ENCODE measurements around the gene TEX2.

The TEX2 gene

DNA sequence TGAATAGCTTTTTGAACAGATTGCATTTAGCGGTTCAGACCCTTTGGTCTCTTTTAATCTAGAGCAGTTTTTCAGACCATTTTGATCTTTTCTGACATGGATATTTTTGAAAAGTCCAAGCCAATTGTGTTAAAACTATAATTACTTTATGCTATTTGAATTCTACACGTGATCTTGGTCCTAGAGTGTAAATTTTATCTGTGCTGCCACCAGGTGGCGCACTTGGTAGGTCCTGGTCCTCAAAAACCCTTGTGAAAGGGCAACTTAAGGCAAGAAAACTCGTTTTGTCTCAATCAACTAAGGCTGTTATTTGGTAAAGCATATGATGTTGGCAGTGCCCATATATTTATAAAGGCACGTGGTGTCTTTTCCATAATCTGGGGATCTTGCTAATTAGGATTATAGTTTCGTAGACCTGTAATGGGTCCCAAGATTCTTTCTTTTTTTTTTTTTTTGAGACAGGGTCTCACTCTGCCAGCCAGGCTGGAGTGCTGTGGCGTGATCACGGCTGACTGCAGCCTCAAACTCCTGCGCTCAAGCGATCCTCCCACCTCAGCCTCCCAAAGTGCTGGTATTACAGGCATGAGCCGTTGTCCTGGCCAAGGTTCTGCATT, 43.9 kb upstream of the TEX2 start:
- TF ChIP-seq EZH2phosphoT487 (conservative IDR thresholded peaks at IDR 0.05; ENCODE audit: low read length) (no peak), CTCF (IDR thresholded peaks at IDR 0.05; ENCODE audit: insufficient read depth, low read length, poor library complexity, severe bottlenecking) (peak; percentile 88)
- H3K9ac ChIP-seq (ENCODE audit: low read length) = no peak overlapping the region

GRCh38 chr17:64304551-64304950, 41.5 kb upstream of the TEX2 start:
- Histone ChIP-seq H3K9ac (ENCODE audit: low read length) (no peak overlapping the region), H3K9me3 (ENCODE audit: insufficient read depth, low read length) (no peaks in the 10 kb centered on the region), H3F3A (ENCODE audit: insufficient read depth) (no peaks in the 10 kb centered on the region), H4K20me1 (ENCODE audit: low read depth, low read length) (no peaks in the 10 kb centered on the region), H3K4me3 (ENCODE audit: insufficient read depth, low read length, poor library complexity, severe bottlenecking) (no peak overlapping the region), H3K4me2 (ENCODE audit: low read depth, low read length, poor library complexity, severe bottlenecking) (no peak overlapping the region), H2AFZ (ENCODE audit: low read depth, low read length, severe bottlenecking) (no peak overlapping the region), H3K79me2 (ENCODE audit: insufficient read depth, low read length) (no peaks in the 10 kb centered on the region), H3K36me3 (ENCODE audit: low read length) (no peaks in the 10 kb centered on the region), H3K27me3 (ENCODE audit: low read length) (no peaks in the 10 kb centered on the region), H3K27ac (ENCODE audit: low read depth, low read length) (no peak overlapping the region), H3K9me2 (replicated peaks; ENCODE audit: insufficient read depth, low read length) (no peaks in the 10 kb centered on the region)
- TF ChIP-seq CTCF (IDR thresholded peaks at IDR 0.05; ENCODE audit: insufficient read depth, low read length, poor library complexity, severe bottlenecking) (no peak), EZH2phosphoT487 (conservative IDR thresholded peaks at IDR 0.05; ENCODE audit: low read length) (no peak)

More for the DNA sequence above, 43.9 kb upstream of the TEX2 start:
- Histone ChIP-seq H3K4me2 (ENCODE audit: low read depth, low read length, poor library complexity, severe bottlenecking) (no peak overlapping the region), H3K79me2 (ENCODE audit: insufficient read depth, low read length) (no peaks in the 10 kb centered on the region), H3K27me3 (ENCODE audit: low read length) (no peaks in the 10 kb centered on the region), H3K4me3 (ENCODE audit: insufficient read depth, low read length, poor library complexity, severe bottlenecking) (no peak overlapping the region), H3K9me2 (replicated peaks; ENCODE audit: insufficient read depth, low read length) (no peaks in the 10 kb centered on the region), H3K9me3 (ENCODE audit: insufficient read depth, low read length) (no peaks in the 10 kb centered on the region), H3K36me3 (ENCODE audit: low read length) (no peaks in the 10 kb centered on the region), H3F3A (ENCODE audit: insufficient read depth) (no peaks in the 10 kb centered on the region), H4K20me1 (ENCODE audit: low read depth, low read length) (no peaks in the 10 kb centered on the region), H3K27ac (ENCODE audit: low read depth, low read length) (no peak overlapping the region), H2AFZ (ENCODE audit: low read depth, low read length, severe bottlenecking) (no peak overlapping the region)

GRCh38 chr17:64300699-64300965, 37.6 kb upstream of the TEX2 start:
- no peak overlapping the region for H2AFZ ChIP-seq (ENCODE audit: low read depth, low read length, severe bottlenecking)
- no peak overlapping the region for H3K4me3 ChIP-seq (ENCODE audit: insufficient read depth, low read length, poor library complexity, severe bottlenecking)
- H3K36me3 ChIP-seq (ENCODE audit: low read length) = no peaks in the 10 kb centered on the region
- no peak overlapping the region for H3K27ac ChIP-seq (ENCODE audit: low read depth, low read length)
- no peaks in the 10 kb centered on the region for H3K9me3 ChIP-seq (ENCODE audit: insufficient read depth, low read length)
- no peaks in the 10 kb centered on the region for H3K79me2 ChIP-seq (ENCODE audit: insufficient read depth, low read length)
- no peak overlapping the region for H3K9ac ChIP-seq (ENCODE audit: low read length)
- no peak overlapping the region for H3K4me2 ChIP-seq (ENCODE audit: low read depth, low read length, poor library complexity, severe bottlenecking)
- no peaks in the 10 kb centered on the region for H3K27me3 ChIP-seq (ENCODE audit: low read length)
- H3F3A ChIP-seq (ENCODE audit: insufficient read depth) = no peaks in the 10 kb centered on the region
- H3K9me2 ChIP-seq (replicated peaks; ENCODE audit: insufficient read depth, low read length) = no peaks in the 10 kb centered on the region
- no peak for TF ChIP-seq EZH2phosphoT487 (conservative IDR thresholded peaks at IDR 0.05; ENCODE audit: low read length)
- TF ChIP-seq CTCF (IDR thresholded peaks at IDR 0.05; ENCODE audit: insufficient read depth, low read length, poor library complexity, severe bottlenecking) = no peak
- H4K20me1 ChIP-seq (ENCODE audit: low read depth, low read length) = no peaks in the 10 kb centered on the region

Measured in SU-DHL-6 (cell line).